Smooth muscle cell (in vitro differentiated cells): ENCODE data around the gene LPP. TPM values are rescaled to one million over a fixed set of nuclear protein-coding genes. Genes with fewer than 3 reads are reported as not detected.

Experiments used
- DNase-seq: peaks from one replicate; lab custom pipeline; 2025; ENCODE audit not compliant: unreplicated experiment; lab: John Stamatoyannopoulos, UW
- H2AFZ ChIP-seq: fragments of 200-600 bp; sonication (generic); 2 replicates; pipeline ENCODE4 v1.6.0; 2016; ENCODE audit warnings: antibody characterized with exemption, low read depth, mild to moderate bottlenecking
- H3F3A ChIP-seq: fragments of 200-600 bp; sonication (generic); 2 replicates; pipeline ENCODE4 v1.6.0; 2017; ENCODE audit warnings: antibody characterized with exemption, low read depth
- H3K27ac ChIP-seq: fragments of 200-600 bp; sonication (generic); 2 replicates; pipeline ENCODE4 v1.5.1; 2016; ENCODE audit warnings: low read depth, mild to moderate bottlenecking
- H3K27me3 ChIP-seq: fragments of 200-600 bp; sonication (generic); 2 replicates; pipeline ENCODE4 v1.6.1; 2016; ENCODE audit warnings: low read depth, mild to moderate bottlenecking
- H3K36me3 ChIP-seq: fragments of 200-600 bp; sonication (generic); 2 replicates; pipeline ENCODE4 v1.5.1; 2016; ENCODE audit warnings: low read depth
- H3K4me1 ChIP-seq: fragments of 200-600 bp; sonication (generic); 2 replicates; pipeline ENCODE4 v1.5.1; 2016; ENCODE audit warnings: low read depth
- H3K4me2 ChIP-seq: fragments of 200-600 bp; sonication (generic); 2 replicates; pipeline ENCODE4 v1.6.0; 2016; ENCODE audit warnings: mild to moderate bottlenecking
- H3K4me3 ChIP-seq: fragments of 200-600 bp; sonication (generic); 2 replicates; pipeline ENCODE4 v1.5.1; 2016; ENCODE audit warnings: mild to moderate bottlenecking
- H3K79me2 ChIP-seq: fragments of 200-600 bp; sonication (generic); 2 replicates; pipeline ENCODE4 v1.6.0; 2016; ENCODE audit warnings: low read depth, mild to moderate bottlenecking
- H3K9ac ChIP-seq: fragments of 200-600 bp; sonication (generic); 2 replicates; pipeline ENCODE4 v1.6.0; 2016; ENCODE audit warnings: low read depth
- H3K9me3 ChIP-seq: fragments of 200-600 bp; sonication (generic); replicated peaks from 2 replicates; pipeline ENCODE4 v1.5.1; 2016; ENCODE audit warnings: low read depth
- H4K20me1 ChIP-seq: fragments of 200-600 bp; sonication (generic); 2 replicates; pipeline ENCODE4 v1.6.0; 2016; ENCODE audit warnings: low read depth
- WGBS: methylation state at CpG from one replicate; pipeline ENCODE4 v1.1.7; 2016; ENCODE audit warnings: low lambda C conversion rate; 5-methylcytosine and 5-hydroxymethylcytosine counted together
- polyA plus RNA-seq: library from polyadenylated mRNA; unstranded; fragments of >200 nt; fragmentation: Nextera tagmentation; extraction: Ambion mirVana; gene quantifications from 2 replicates; pipeline ENCODE4 v1.2.1, GENCODE V29; 2016
- total RNA-seq: library from RNA; depleted of rRNA; stranded (reverse); fragments of >200 nt; gene quantifications from 2 replicates; pipeline ENCODE4 v1.2.3, GENCODE V29; 2014
- TF ChIP-seq, protein P1 (sequence below): fragments of 200-600 bp; sonication (generic); IDR thresholded peaks from 2 replicates; pipeline ENCODE4 v1.5.1; 2017; ENCODE audit warnings: borderline replicate concordance, mild to moderate bottlenecking, antibody characterized with exemption; ENCODE audit not compliant: insufficient read depth, poor library complexity, severe bottlenecking

The LPP gene
- total and polyA plus RNA-seq, 2 experiments from 2014 or later, result 42.3 to 128 TPM

DNA sequence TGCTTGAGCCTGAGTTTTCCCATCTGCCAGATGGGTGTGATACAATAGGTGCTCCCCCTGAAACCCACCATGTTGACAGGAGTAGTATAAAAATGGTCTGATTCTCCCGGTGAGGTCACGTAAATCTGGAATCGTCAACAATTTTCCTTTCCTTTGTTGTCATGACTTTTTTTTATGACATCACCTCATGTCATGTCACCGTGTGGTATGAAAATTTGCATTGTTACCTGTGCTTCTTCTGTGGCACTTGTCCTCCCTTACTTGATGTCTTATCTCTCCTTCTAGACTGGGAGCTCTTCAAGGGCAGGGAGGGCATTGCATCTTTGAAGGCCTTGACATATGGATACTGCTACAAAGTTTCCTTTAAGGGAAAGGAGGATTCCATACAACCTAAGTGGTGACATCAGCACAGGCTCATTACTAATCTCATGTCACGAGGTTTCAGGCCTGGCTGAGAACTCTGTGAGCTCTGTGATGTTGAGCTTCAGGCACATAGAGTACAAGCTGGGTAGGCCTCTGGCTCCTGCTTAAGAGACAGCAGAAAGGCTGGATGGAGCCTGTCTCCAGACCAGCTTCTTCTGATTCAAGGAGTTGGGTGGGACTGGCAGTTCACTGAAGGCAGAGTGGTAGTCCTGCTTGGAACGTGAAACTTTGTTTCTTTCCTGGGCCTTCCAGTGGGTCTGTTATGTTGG is 66.3 kb downstream of the LPP start:
- 82% methylated on average over 6 of the region's 6 CpGs for WGBS
- Histone ChIP-seq H3K27me3 (no peaks in the 10 kb centered on the region), H3K9me3 (no peaks in the 10 kb centered on the region), H4K20me1 (peaks cover 98% of the 10 kb centered on the region), H3K36me3 (no peaks in the 10 kb centered on the region), H3K4me1 (no peaks in the 10 kb centered on the region), H3K79me2 (peaks cover 99% of the 10 kb centered on the region), H3K4me2 (peak overlapping the region; percentile 41), H3K4me3 (no peak overlapping the region), H3K27ac (peak overlapping the region; percentile 74), H3F3A (peaks cover 5% of the 10 kb centered on the region), H2AFZ (no peak overlapping the region), H3K9ac (peak overlapping the region; percentile 49)
- DNase-seq, result no peak
- TF ChIP-seq, protein P1, sequence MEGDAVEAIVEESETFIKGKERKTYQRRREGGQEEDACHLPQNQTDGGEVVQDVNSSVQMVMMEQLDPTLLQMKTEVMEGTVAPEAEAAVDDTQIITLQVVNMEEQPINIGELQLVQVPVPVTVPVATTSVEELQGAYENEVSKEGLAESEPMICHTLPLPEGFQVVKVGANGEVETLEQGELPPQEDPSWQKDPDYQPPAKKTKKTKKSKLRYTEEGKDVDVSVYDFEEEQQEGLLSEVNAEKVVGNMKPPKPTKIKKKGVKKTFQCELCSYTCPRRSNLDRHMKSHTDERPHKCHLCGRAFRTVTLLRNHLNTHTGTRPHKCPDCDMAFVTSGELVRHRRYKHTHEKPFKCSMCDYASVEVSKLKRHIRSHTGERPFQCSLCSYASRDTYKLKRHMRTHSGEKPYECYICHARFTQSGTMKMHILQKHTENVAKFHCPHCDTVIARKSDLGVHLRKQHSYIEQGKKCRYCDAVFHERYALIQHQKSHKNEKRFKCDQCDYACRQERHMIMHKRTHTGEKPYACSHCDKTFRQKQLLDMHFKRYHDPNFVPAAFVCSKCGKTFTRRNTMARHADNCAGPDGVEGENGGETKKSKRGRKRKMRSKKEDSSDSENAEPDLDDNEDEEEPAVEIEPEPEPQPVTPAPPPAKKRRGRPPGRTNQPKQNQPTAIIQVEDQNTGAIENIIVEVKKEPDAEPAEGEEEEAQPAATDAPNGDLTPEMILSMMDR, result no peak

DNA sequence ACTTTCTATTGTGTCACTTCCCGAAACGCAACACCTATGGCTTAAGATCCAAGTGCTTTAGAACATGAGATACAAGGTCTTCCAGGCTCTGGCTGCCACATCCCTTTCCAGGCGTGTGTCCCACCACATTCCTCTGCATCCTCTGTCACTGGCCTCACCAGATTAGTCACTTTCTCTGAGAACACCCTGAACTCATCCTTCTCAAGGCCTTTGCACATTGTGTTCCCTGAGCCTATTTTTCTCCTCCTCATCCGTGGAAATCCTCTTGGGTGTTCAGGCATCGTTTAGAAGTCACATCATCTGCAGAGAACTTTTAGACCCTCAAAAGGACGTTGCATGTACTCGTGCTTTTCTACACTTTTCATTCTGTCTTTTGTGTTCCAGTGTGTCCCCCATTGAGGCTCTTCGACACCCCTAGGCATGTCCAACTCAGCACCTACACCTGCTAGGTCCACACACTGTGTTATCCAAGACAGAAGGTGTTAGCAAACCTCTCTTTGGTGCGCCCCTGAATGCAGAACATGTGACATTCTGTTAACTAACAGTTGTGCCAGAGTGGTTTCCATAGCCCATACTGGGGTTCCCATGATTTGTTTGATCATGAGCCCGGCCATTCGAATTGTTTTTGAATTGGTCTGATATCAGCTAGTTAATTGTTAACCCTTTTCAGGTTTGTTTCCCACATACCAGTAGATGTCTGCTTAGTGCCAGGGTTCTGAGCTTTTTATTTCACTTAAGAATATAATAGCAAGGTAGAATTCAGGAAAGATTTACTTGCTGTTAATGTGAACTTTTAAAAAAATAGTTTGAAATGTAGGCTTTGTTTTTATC is 67.2 kb downstream of the LPP start:
- Histone ChIP-seq H3K4me3 (no peak overlapping the region), H3K27ac (peak overlapping the region; percentile 74), H2AFZ (no peak overlapping the region), H3K36me3 (no peaks in the 10 kb centered on the region), H3K9me3 (no peaks in the 10 kb centered on the region), H3K27me3 (no peaks in the 10 kb centered on the region), H3K4me1 (no peaks in the 10 kb centered on the region), H3K9ac (no peak overlapping the region), H3K79me2 (peaks cover 99% of the 10 kb centered on the region), H4K20me1 (peaks cover 98% of the 10 kb centered on the region), H3K4me2 (peak overlapping the region; percentile 41), H3F3A (peaks cover 5% of the 10 kb centered on the region)
- DNase-seq, result no peak
- WGBS, result 81% methylated on average over 11 of the region's 11 CpGs
- TF ChIP-seq, protein P1, result no peak

DNA sequence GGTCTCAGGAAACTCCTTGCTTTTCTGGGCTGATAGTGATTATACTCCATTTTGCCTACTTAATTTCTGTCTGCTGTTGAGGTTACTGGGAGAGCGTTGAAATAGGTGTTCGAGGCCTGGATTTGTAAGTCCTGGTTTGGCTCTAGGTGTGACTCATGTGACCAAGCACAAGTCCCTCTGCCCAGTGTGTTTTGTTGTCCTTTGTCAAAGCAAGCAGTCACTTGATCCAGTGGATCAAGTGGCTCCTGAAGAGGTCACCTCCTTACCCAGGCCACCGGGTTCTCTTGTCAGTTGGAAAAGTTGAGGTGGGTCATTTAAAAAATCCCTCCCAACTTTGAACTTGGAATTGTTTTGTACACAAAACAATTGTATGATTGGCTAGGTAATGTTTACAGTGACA is 70.0 kb downstream of the LPP start:
- peaks cover 5% of the 10 kb centered on the region for H3F3A ChIP-seq
- no peaks in the 10 kb centered on the region for H3K9me3 ChIP-seq
- no peaks in the 10 kb centered on the region for H3K27me3 ChIP-seq
- no peak for DNase-seq
- H3K9ac ChIP-seq, result no peak overlapping the region
- H3K4me2 ChIP-seq, result no peak overlapping the region
- H3K27ac ChIP-seq, result no peak overlapping the region
- TF ChIP-seq, protein P1, result no peak
- peaks cover 97% of the 10 kb centered on the region for H4K20me1 ChIP-seq
- no peak overlapping the region for H2AFZ ChIP-seq
- no peaks in the 10 kb centered on the region for H3K4me1 ChIP-seq
- H3K36me3 ChIP-seq, result no peaks in the 10 kb centered on the region
- no peak overlapping the region for H3K4me3 ChIP-seq
- peaks cover 98% of the 10 kb centered on the region for H3K79me2 ChIP-seq
- 94% methylated on average over 3 of the region's 3 CpGs for WGBS
